Left ventricle myocardium inferior (tissue), 1 donor: Measurements from ENCODE around the gene MYO1C. TPM values are rescaled to one million over a fixed set of nuclear protein-coding genes. Genes with fewer than 3 reads are reported as not detected.

ENCODE experiments used
- DNase-seq: peaks from one replicate; pipeline ENCODE4 v3.0.0-alpha.2; 2020
- H3K27ac ChIP-seq: fragments of 200-600 bp; replicated peaks from 2 replicates; pipeline ENCODE4 v1.8.0; 2021
- H3K27me3 ChIP-seq: fragments of 200-600 bp; 2 replicates; pipeline ENCODE4 v1.8.0; 2021; ENCODE audit warnings: low read depth
- H3K36me3 ChIP-seq: fragments of 200-600 bp; 2 replicates; pipeline ENCODE4 v1.8.0; 2021
- H3K4me1 ChIP-seq: fragments of 200-600 bp; 2 replicates; pipeline ENCODE4 v1.8.0; 2021
- H3K4me3 ChIP-seq: fragments of 200-600 bp; 2 replicates; pipeline ENCODE4 v1.8.0; 2021; ENCODE audit warnings: mild to moderate bottlenecking, moderate library complexity
- H3K9me3 ChIP-seq: fragments of 200-600 bp; replicated peaks from 2 replicates; pipeline ENCODE4 v1.8.0; 2021
- CTCF ChIP-seq: fragments of 200-600 bp; IDR thresholded peaks from 2 replicates; pipeline ENCODE4 v1.8.0; 2021; ENCODE audit warnings: antibody characterized with exemption, mild to moderate bottlenecking, borderline replicate concordance
- intact Hi-C: fragments of 100-400 bp; cut with micrococcal nuclease; formaldehyde crosslinking; loops from one replicate; pipeline ENCODE4 v1.11.0; 2022
- total RNA-seq: library from RNA; stranded (reverse); fragmentation: NEBNext Ultra II Directional; extraction: Animal tissue kit (Norgen Biotek cat#: 25700); gene quantifications from one replicate; pipeline ENCODE4 v1.2.1, GENCODE V29; 2021
- donor health status: DM: no; HTN: yes; CAD: no; lungs with severe emphysema.

MYO1C gene
- total RNA-seq, 1 donor from 2014 or later, result 150 TPM

GRCh38 chr17:1473170-1473569 is 19.3 kb downstream of the MYO1C start:
- H3K4me1 ChIP-seq, result peaks cover 25% of the 10 kb centered on the region
- intact Hi-C loops, result no loop called here

GRCh38 chr17:1471911-1472821 is 20.3 kb downstream of the MYO1C start:
- H3K4me1 ChIP-seq, result peaks cover 25% of the 10 kb centered on the region
- TF ChIP-seq CTCF, result no peak
- intact Hi-C loops, result no loop called here
- DNase-seq, result no peak
- peaks cover 98% of the 10 kb centered on the region for H3K36me3 ChIP-seq
- H3K27ac ChIP-seq, result no peak overlapping the region
- H3K9me3 ChIP-seq, result no peaks in the 10 kb centered on the region
- no peak overlapping the region for H3K4me3 ChIP-seq
- no peaks in the 10 kb centered on the region for H3K27me3 ChIP-seq

More at GRCh38 chr17:1473170-1473569, 19.3 kb downstream of the MYO1C start:
- TF ChIP-seq CTCF, result no peak
- H3K9me3 ChIP-seq, result no peaks in the 10 kb centered on the region
- no peaks in the 10 kb centered on the region for H3K27me3 ChIP-seq
- no peak for DNase-seq
- H3K27ac ChIP-seq, result no peak overlapping the region
- H3K4me3 ChIP-seq, result no peak overlapping the region
- H3K36me3 ChIP-seq, result peaks cover 100% of the 10 kb centered on the region

GRCh38 chr17:1471490-1471889 is 21.0 kb downstream of the MYO1C start:
- intact Hi-C loops, result no loop called here
- Histone ChIP-seq H3K27ac (no peak overlapping the region), H3K9me3 (no peaks in the 10 kb centered on the region), H3K4me1 (peaks cover 21% of the 10 kb centered on the region), H3K36me3 (peaks cover 98% of the 10 kb centered on the region), H3K4me3 (no peak overlapping the region), H3K27me3 (no peaks in the 10 kb centered on the region)
- no peak for TF ChIP-seq CTCF
- DNase-seq, result no peak

- no peaks in the 10 kb centered on the region for H3K9me3 ChIP-seq
- intact Hi-C loops, result no loop called here
- H3K27ac ChIP-seq, result no peak overlapping the region
- no peak overlapping the region for H3K4me3 ChIP-seq
- DNase-seq, result no peak
- H3K27me3 ChIP-seq, result no peaks in the 10 kb centered on the region
- peaks cover 98% of the 10 kb centered on the region for H3K36me3 ChIP-seq
- TF ChIP-seq CTCF, result no peak
- H3K4me1 ChIP-seq, result peaks cover 15% of the 10 kb centered on the region
Measured at GRCh38 chr17:1470755-1471462, 21.6 kb downstream of the MYO1C start.

- Histone ChIP-seq H3K4me3 (no peak overlapping the region), H3K9me3 (no peaks in the 10 kb centered on the region), H3K4me1 (peaks cover 8% of the 10 kb centered on the region), H3K36me3 (peaks cover 98% of the 10 kb centered on the region), H3K27me3 (no peaks in the 10 kb centered on the region), H3K27ac (no peak overlapping the region)
- DNase-seq, result no peak
- intact Hi-C loops, result no loop called here
- TF ChIP-seq CTCF, result no peak
Measured at GRCh38 chr17:1470071-1470754, 22.3 kb downstream of the MYO1C start.
